ENCODE data around the gene PPP6R2. TPM values are rescaled to one million over a fixed set of nuclear protein-coding genes. Genes with fewer than 3 reads are reported as not detected.
"Not testable (repeated sequence)": the region's sequence is repeated elsewhere in the genome, so short reads cannot be mapped to it uniquely, and the experiment has no call there.

PPP6R2 gene
- total RNA-seq, 4 donors from 2014 or later, result 82.8 to 201 (median 111) TPM

GRCh38 chr22:50319503-50319951 lies 23.6 kb upstream of the PPP6R2 start:
- Histone ChIP-seq H3K27ac (no peak overlapping the region), H3K36me3 (no peaks in the 10 kb centered on the region)
- no peak for DNase-seq

GRCh38 chr22:50320116-50320515 lies 23.0 kb upstream of the PPP6R2 start:
- Histone ChIP-seq H3K27ac (no peak overlapping the region), H3K9me3 (no peaks in the 10 kb centered on the region), H3K27me3 (no peaks in the 10 kb centered on the region), H3K4me3 (no peak overlapping the region), H3K4me1 (peaks cover 0 to 12% (median 4%) of the 10 kb centered on the region in 4 donors), H3K36me3 (no peaks in the 10 kb centered on the region)
- TF ChIP-seq CTCF (IDR thresholded peaks at IDR 0.05) (no peak), POLR2A (IDR thresholded peaks at IDR 0.05) (no peak)
- no peak for DNase-seq

More at GRCh38 chr22:50319503-50319951, 23.6 kb upstream of the PPP6R2 start:
- Histone ChIP-seq H3K27me3 (no peaks in the 10 kb centered on the region), H3K9me3 (no peaks in the 10 kb centered on the region), H3K4me3 (no peak overlapping the region), H3K4me1 (peaks cover 0 to 15% (median 6%) of the 10 kb centered on the region in 4 donors)
- TF ChIP-seq CTCF (IDR thresholded peaks at IDR 0.05) (no peak), POLR2A (IDR thresholded peaks at IDR 0.05) (no peak)

GRCh38 chr22:50320671-50321325 lies 22.3 kb upstream of the PPP6R2 start:
- no peaks in the 10 kb centered on the region for H3K36me3 ChIP-seq
- no peak for DNase-seq
- peaks cover 0 to 7% (median 1%) of the 10 kb centered on the region in 4 donors for H3K4me1 ChIP-seq
- H3K4me3 ChIP-seq, result no peak overlapping the region
- H3K9me3 ChIP-seq, result no peaks in the 10 kb centered on the region
- no peaks in the 10 kb centered on the region for H3K27me3 ChIP-seq
- H3K27ac ChIP-seq, result no peak overlapping the region
- TF ChIP-seq CTCF (IDR thresholded peaks at IDR 0.05) (no peak), POLR2A (IDR thresholded peaks at IDR 0.05) (no peak)

DNA sequence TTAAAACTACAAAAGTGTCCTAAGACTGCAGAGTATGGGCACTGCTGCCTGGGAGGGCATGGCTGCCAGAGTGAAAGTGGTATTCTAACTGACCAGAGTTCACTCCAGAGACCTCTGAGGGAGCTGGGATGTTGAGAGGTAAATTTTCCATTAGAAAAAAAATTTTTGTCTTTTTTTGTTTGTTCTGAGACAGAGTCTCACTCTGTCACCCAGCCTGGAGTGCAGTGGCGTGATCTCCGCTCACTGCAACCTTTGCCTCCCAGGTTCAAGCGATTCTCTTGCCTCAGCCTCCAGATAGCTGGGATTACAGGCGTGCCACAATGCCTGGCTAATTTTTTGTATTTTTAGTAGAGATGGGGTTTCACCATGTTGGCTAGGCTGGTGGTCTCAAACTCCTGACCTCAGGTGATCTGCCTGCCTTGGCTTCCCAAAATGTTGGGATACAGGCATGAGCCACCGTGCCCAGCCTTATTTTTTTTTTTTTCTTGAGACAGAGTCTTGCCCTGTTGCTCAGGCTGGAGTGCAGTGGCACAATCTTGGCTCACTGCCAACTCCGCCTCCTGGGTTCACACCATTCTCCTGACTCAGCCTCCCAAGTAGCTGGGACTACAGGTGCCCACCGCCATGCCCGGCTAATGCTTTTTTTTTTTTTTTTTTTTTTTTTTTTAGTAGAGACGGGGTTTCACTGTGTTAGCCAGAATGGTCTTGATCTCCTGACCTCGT lies 20.6 kb upstream of the PPP6R2 start:
- not testable (repeated sequence) for H3K9me3 ChIP-seq, H3K27me3 ChIP-seq, H3K4me3 ChIP-seq, H3K36me3 ChIP-seq, H3K4me1 ChIP-seq
- H3K27ac ChIP-seq, result peak overlapping the region in 1 of 4 donors; percentile 35
- peak in 2 of 3 donors; percentile 65 to 79 for DNase-seq

- Histone ChIP-seq H3K27ac (no peak overlapping the region), H3K9me3 (no peaks in the 10 kb centered on the region), H3K4me1 (peaks cover 0 to 13% (median 5%) of the 10 kb centered on the region in 4 donors), H3K4me3 (no peak overlapping the region), H3K36me3 (no peaks in the 10 kb centered on the region), H3K27me3 (no peaks in the 10 kb centered on the region)
- DNase-seq, result peak in 1 of 3 donors; percentile 31
- TF ChIP-seq CTCF (IDR thresholded peaks at IDR 0.05) (no peak), POLR2A (IDR thresholded peaks at IDR 0.05) (no peak)
Observed at GRCh38 chr22:50323900-50324299, 19.2 kb upstream of the PPP6R2 start.
